CD4-positive, alpha-beta memory T cell (primary cell): ENCODE data around the gene MRPL30. TPM values are rescaled to one million over a fixed set of nuclear protein-coding genes. Genes with fewer than 3 reads are reported as not detected.
A peak's percentile ranks its signal among the peaks of the same experiment; 100 is the strongest.

Experiments used
- CTCF ChIA-PET: fragments of 350-600 bp; sonication (Branson Sonifier 250); formaldehyde crosslinking; loops from one replicate; lab custom pipeline; 2021; ENCODE audit warnings: inconsistent platforms; ENCODE audit not compliant: partially characterized antibody; lab: Charles Lee
- POLR2A ChIA-PET: fragments of 350-600 bp; sonication (Branson Sonifier 250); formaldehyde crosslinking; loops from one replicate; lab custom pipeline; 2021; ENCODE audit not compliant: partially characterized antibody; lab: Charles Lee
- DNase-seq, 5 donors: peaks; one replicate each; pipeline versions ENCODE4 v3.0.0 to v3.0.0-alpha.2; 2020 to 2022; ENCODE audit warnings: mixed read lengths in 1 of 5
- H3K27ac ChIP-seq: one replicate; pipeline ENCODE4 v1.7.0; 2013; ENCODE audit warnings: low read depth, low read length
- H3K27me3 ChIP-seq: 2 replicates; pipeline ENCODE4 v1.7.0; 2013; ENCODE audit warnings: mild to moderate bottlenecking, low read length, moderate library complexity; ENCODE audit not compliant: insufficient read depth
- H3K36me3 ChIP-seq: 2 replicates; pipeline ENCODE4 v1.7.0; 2013; ENCODE audit warnings: mild to moderate bottlenecking, low read length, moderate library complexity; ENCODE audit not compliant: insufficient read depth
- H3K4me1 ChIP-seq: 2 replicates; pipeline ENCODE4 v1.7.0; 2013; ENCODE audit warnings: mild to moderate bottlenecking, low read length, moderate library complexity; ENCODE audit not compliant: insufficient read depth
- H3K4me3 ChIP-seq, 2 donors: one replicate each; pipeline ENCODE4 v1.7.0; 2013; ENCODE audit warnings: low read length in 2 of 2, mild to moderate bottlenecking in 1 of 2
- H3K9me3 ChIP-seq, 2 donors: one replicate each; pipeline ENCODE4 v1.7.0; 2013; ENCODE audit warnings: low read length in 2 of 2, control low read depth in 1 of 2; ENCODE audit not compliant: control insufficient read depth in 1 of 2
- H3K27ac Mint-ChIP-seq, 7 donors: one replicate each; pipeline ENCODE4 v1.8.0; 2020 to 2021; ENCODE audit warnings: mixed read lengths in 7 of 7, mild to moderate bottlenecking in 6 of 7, inconsistent platforms in 3 of 7, moderate library complexity in 3 of 7
- H3K27me3 Mint-ChIP-seq, 2 donors: one replicate each; pipeline ENCODE4 v1.8.0; 2020 to 2021; ENCODE audit warnings: mixed read lengths in 2 of 2
- H3K36me3 Mint-ChIP-seq, 2 donors: one replicate each; pipeline ENCODE4 v1.8.0; 2020 to 2021; ENCODE audit warnings: mixed read lengths in 2 of 2, inconsistent platforms in 1 of 2, mild to moderate bottlenecking in 1 of 2
- H3K4me1 Mint-ChIP-seq, 4 donors: one replicate each; pipeline ENCODE4 v1.8.0; 2020 to 2021; ENCODE audit warnings: mixed read lengths in 4 of 4, mild to moderate bottlenecking in 1 of 4
- H3K4me3 Mint-ChIP-seq, 8 donors: one replicate each; pipeline ENCODE4 v1.8.0; 2020 to 2021; ENCODE audit warnings: mixed read lengths in 8 of 8, mild to moderate bottlenecking in 7 of 8, moderate library complexity in 6 of 8, inconsistent platforms in 3 of 8
- H3K9me3 Mint-ChIP-seq, 8 donors: one replicate each; pipeline ENCODE4 v1.8.0; 2020 to 2021; ENCODE audit warnings: mixed read lengths in 8 of 8, mild to moderate bottlenecking in 5 of 8, inconsistent platforms in 3 of 8, moderate library complexity in 1 of 8
- intact Hi-C: fragments of 100-400 bp; cut with micrococcal nuclease; formaldehyde crosslinking; loops from one replicate; pipeline ENCODE4 v1.15.1; 2023
- polyA plus RNA-seq, 2 donors: library from polyadenylated mRNA; unstranded; fragments of 300-500 nt; fragmentation: Illumina TruSeq; gene quantifications; one replicate each; pipeline ENCODE4 v1.2.3, GENCODE V29; 2021
- total RNA-seq, 2 experiments: library from RNA; stranded (reverse); gene quantifications; one replicate each; pipeline ENCODE4 v1.2.3, GENCODE V29; 2021

Gene MRPL30
- total and polyA plus RNA-seq, 4 experiments from 2014 or later: 12.4 to 22.7 (median 18.6) TPM

DNA sequence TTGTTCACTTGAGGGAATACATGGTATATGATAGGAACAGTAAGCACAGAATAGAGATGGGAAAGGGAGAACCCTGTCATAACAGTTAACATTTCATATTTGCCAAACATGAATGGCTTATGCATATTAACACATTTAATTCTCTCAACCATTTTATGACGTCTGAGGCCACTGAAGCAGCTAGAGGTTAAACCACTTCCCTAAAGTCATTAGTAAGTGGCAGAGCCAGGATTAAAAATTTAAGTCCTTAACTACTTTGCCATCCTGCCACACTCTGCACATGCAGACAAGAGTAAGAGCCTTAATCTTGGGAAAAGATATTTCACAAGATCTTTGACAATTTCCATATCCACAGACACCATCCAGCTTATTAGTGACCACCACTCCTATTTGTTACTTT is 24.1 kb upstream of the MRPL30 start:
- Histone ChIP-seq H3K4me3 (no peak overlapping the region), H3K4me1 (peaks cover 25% of the 10 kb centered on the region), H3K36me3 (peaks cover 6% of the 10 kb centered on the region), H3K27me3 (no peaks in the 10 kb centered on the region), H3K27ac (no peak overlapping the region), H3K9me3 (no peaks in the 10 kb centered on the region)
- ChIA-PET CTCF (interaction anchor here (1.5 to 2.4 kb wide), 2 partner anchors 15 to 180 kb away, joined by 3 to 6 read pairs; partner anchors contain the start of genes C2orf15, EIF5B and TXNDC9), POLR2A (interaction anchor here (0.6 to 6.2 kb wide), 4 partner anchors 11 to 29 kb away, joined by 3 to 112 read pairs (median 22); partner anchors contain the start of genes C2orf15, MITD1 and MRPL30)
- Mint-ChIP-seq H3K9me3 (no peaks in the 10 kb centered on the region), H3K27ac (peak overlapping the region in 5 of 7 donors; percentile 66 to 95 (median 85)), H3K36me3 (peaks cover 29 to 53% of the 10 kb centered on the region in 2 donors), H3K4me1 (peaks cover 10 to 40% (median 38%) of the 10 kb centered on the region in 4 donors), H3K27me3 (no peaks in the 10 kb centered on the region), H3K4me3 (peak overlapping the region in 4 of 8 donors; percentile 22 to 91 (median 65))
- intact Hi-C loops: loop anchor here (10.0 kb wide), 1 partner anchor 1162 kb away; the partner anchor contains the start of gene TMEM131
- no peak for DNase-seq

DNA sequence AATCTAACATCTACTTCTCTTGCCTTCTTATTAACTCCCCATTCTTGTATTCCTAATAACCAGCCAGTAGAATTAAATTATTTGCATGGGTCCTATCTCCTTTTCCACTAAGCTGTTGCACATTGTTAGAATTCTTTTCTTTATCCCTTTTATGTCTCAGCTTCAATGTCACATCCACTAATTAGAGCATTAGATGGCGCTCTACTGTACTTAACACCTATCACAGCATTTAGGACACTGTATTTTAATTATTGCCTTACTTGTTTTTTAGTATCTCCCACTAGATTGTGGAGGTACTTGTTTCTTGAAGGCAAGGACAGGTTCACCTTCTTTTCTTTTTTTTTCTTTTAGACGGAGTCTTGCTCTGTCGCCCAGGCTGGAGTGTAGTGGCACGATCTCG is 22.4 kb upstream of the MRPL30 start:
- Mint-ChIP-seq H3K9me3 (no peaks in the 10 kb centered on the region), H3K27me3 (no peaks in the 10 kb centered on the region), H3K4me1 (peaks cover 10 to 41% (median 39%) of the 10 kb centered on the region in 4 donors), H3K36me3 (peaks cover 34 to 62% of the 10 kb centered on the region in 2 donors), H3K27ac (peak overlapping the region in 4 of 7 donors; percentile 10 to 89 (median 71)), H3K4me3 (peak overlapping the region in 1 of 8 donors; percentile 50)
- Histone ChIP-seq H3K9me3 (no peaks in the 10 kb centered on the region), H3K27me3 (no peaks in the 10 kb centered on the region), H3K4me3 (no peak overlapping the region), H3K27ac (no peak overlapping the region), H3K4me1 (peaks cover 20% of the 10 kb centered on the region), H3K36me3 (peaks cover 12% of the 10 kb centered on the region)
- ChIA-PET CTCF (interaction anchor here (1.5 kb wide), 2 partner anchors 17 to 21 kb away, joined by 3 to 10 read pairs; partner anchors contain the start of gene C2orf15), POLR2A (interaction anchor here (0.7 to 0.9 kb wide), 2 partner anchors 17 to 20 kb away, joined by 3 to 4 read pairs; partner anchors contain the start of gene C2orf15)
- DNase-seq: no peak
- intact Hi-C loops: loop anchor here (10.0 kb wide), 1 partner anchor 1164 kb away; the partner anchor contains the start of gene TMEM131

DNA sequence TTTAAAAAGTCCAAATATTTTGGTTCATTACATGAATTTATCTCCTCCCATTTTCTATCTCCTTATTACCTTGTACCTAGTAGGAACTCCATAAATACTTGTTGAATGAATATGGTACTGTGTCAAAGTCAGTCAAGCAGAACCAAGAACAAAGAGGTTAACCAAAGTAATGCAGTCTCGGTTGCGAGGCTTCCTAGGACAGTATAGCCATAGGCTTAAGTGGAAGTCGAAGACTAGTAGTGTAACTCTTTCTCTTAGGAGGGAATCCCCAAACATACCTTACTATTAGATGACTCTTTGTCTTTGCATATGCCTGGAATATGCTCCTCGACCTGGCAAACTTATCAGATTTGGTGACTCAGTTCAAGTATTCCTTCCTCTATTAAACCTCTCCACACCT is 21.4 kb upstream of the MRPL30 start:
- no peak for DNase-seq
- no peaks in the 10 kb centered on the region for H3K9me3 Mint-ChIP-seq
- no peak overlapping the region for H3K4me3 ChIP-seq
- CTCF ChIA-PET: no interaction called here
- H3K4me1 Mint-ChIP-seq: peaks cover 10 to 39% (median 32%) of the 10 kb centered on the region in 4 donors
- no peaks in the 10 kb centered on the region for H3K27me3 ChIP-seq
- H3K4me1 ChIP-seq: peaks cover 11% of the 10 kb centered on the region
- intact Hi-C loops: loop anchor here (10.0 kb wide), 1 partner anchor 1165 kb away; the partner anchor contains the start of gene TMEM131
- POLR2A ChIA-PET: no interaction called here
- no peak overlapping the region for H3K27ac ChIP-seq
- no peaks in the 10 kb centered on the region for H3K9me3 ChIP-seq
- H3K27me3 Mint-ChIP-seq: no peaks in the 10 kb centered on the region
- H3K4me3 Mint-ChIP-seq: no peak overlapping the region
- peak overlapping the region in 6 of 7 donors; percentile 16 to 85 (median 44) for H3K27ac Mint-ChIP-seq
- H3K36me3 ChIP-seq: peaks cover 12% of the 10 kb centered on the region
- H3K36me3 Mint-ChIP-seq: peaks cover 36 to 61% of the 10 kb centered on the region in 2 donors

DNA sequence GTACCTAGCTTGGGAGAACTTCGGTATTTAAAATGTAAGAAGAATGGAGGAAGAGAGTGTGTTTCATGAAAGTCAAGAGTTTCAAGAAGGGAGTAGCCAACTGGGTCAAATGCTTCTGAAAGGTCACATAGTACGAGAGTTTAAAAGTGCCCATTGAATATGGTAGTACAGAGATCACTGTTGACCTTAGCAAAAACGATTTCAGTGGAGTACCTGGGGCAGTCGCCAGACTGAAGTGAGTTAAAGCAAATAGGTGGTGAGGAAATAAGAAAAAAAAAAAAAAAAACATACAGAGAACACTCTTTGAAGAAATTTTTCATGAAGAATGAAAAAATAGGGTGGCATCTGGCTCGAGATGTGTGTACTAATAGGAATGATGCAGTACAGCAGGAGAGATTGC is 14.8 kb upstream of the MRPL30 start:
- H3K4me3 Mint-ChIP-seq: no peak overlapping the region
- H3K27me3 Mint-ChIP-seq: no peaks in the 10 kb centered on the region
- intact Hi-C loops: no loop called here
- H3K27me3 ChIP-seq: no peaks in the 10 kb centered on the region
- H3K4me1 Mint-ChIP-seq: peaks cover 0 to 12% (median 4%) of the 10 kb centered on the region in 4 donors
- peaks cover 35 to 60% of the 10 kb centered on the region in 2 donors for H3K36me3 Mint-ChIP-seq
- no peaks in the 10 kb centered on the region for H3K4me1 ChIP-seq
- H3K27ac Mint-ChIP-seq: peak overlapping the region in 5 of 7 donors; percentile 20 to 82 (median 45)
- ChIA-PET POLR2A (interaction anchor here (1.2 to 1.7 kb wide), 2 partner anchors 11 to 26 kb away, joined by 3 to 8 read pairs; partner anchors contain the start of genes LIPT1 and TSGA10), CTCF (interaction anchor here (1.2 to 2.1 kb wide), 2 partner anchors 11 to 12 kb away, joined by 4 to 5 read pairs; partner anchors contain the start of genes LIPT1 and TSGA10)
- H3K36me3 ChIP-seq: peaks cover 37% of the 10 kb centered on the region
- H3K9me3 Mint-ChIP-seq: no peaks in the 10 kb centered on the region
- no peak overlapping the region for H3K27ac ChIP-seq
- H3K9me3 ChIP-seq: no peaks in the 10 kb centered on the region
- H3K4me3 ChIP-seq: no peak overlapping the region
- no peak for DNase-seq

DNA sequence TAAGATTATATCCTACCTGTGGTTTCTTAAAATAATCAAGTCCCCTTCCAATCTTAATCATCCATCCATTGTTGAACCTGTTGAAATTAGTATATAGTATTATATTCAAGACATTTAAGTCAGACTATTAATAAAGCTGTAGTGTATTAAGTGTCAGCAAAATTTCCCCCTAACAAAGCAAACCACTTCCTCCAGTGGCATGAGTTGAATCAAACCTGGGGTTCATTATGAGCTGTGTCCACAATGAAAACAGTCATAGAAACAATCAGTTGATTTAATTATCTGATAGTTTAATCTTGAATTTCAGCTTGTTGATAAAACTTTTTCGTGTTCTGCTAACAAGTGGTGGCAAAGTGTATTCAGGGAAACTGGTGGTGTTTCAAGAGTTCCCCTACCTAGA is 11.4 kb upstream of the MRPL30 start:
- H3K27ac ChIP-seq: no peak overlapping the region
- no peak overlapping the region for H3K4me3 ChIP-seq
- H3K27me3 ChIP-seq: no peaks in the 10 kb centered on the region
- Mint-ChIP-seq H3K27ac (peak overlapping the region in 6 of 7 donors; percentile 36 to 78 (median 52)), H3K4me3 (no peak overlapping the region), H3K4me1 (peaks cover 0 to 25% (median 4%) of the 10 kb centered on the region in 4 donors), H3K9me3 (no peaks in the 10 kb centered on the region), H3K27me3 (no peaks in the 10 kb centered on the region), H3K36me3 (peaks cover 30 to 65% of the 10 kb centered on the region in 2 donors)
- ChIA-PET CTCF (interaction anchor here (1.6 to 1.7 kb wide), 2 partner anchors 11 to 29 kb away, joined by 3 to 5 read pairs; partner anchors contain the start of genes MITD1 and MRPL30), POLR2A (interaction anchor here (1.1 to 3.8 kb wide), 2 partner anchors 11 to 15 kb away, joined by 4 to 16 read pairs; partner anchors contain the start of genes LIPT1, MITD1, MRPL30 and TSGA10)
- peaks cover 45% of the 10 kb centered on the region for H3K36me3 ChIP-seq
- intact Hi-C loops: no loop called here
- no peak for DNase-seq
- no peaks in the 10 kb centered on the region for H3K4me1 ChIP-seq
- no peaks in the 10 kb centered on the region for H3K9me3 ChIP-seq

DNA sequence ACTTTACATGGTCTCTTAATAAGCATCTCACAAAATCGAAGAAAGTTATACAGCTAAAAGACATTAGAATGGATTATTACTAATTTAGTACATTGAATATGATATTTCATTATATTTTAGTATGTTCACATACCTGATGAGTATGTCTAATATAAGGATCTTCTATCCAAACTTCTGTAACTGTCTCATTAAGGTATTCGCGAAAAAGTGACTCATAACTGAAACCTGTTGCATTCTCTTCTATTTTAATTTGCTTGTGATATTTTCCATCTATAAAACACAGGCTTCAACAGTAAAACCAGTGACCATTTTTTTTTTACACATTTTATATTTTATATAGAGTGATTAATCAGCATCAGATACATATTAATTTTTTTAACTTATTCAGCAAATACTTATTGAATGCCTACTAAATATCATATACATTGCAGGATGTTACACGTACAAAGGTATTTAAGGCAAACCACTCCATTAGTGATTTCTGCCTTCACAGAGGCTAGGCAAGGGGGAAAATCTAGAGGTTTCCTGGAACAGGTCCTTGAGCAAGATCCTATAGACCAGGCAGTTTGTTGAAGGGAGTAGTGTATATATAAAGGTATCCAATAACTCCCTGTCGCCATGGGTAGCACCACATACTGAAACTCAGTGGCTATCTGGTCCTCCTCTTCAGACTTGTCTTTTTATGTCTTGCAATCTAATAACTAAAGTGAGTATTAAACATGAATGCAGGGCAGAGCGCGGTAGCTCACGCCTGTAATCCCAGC is 9.4 kb upstream of the MRPL30 start:
- Histone ChIP-seq H3K4me1 (no peaks in the 10 kb centered on the region), H3K36me3 (peaks cover 39% of the 10 kb centered on the region), H3K27ac (no peak overlapping the region), H3K9me3 (no peaks in the 10 kb centered on the region), H3K27me3 (no peaks in the 10 kb centered on the region), H3K4me3 (no peak overlapping the region)
- CTCF ChIA-PET: no interaction called here
- Mint-ChIP-seq H3K4me1 (peaks cover 12 to 34% (median 13%) of the 10 kb centered on the region in 4 donors), H3K27me3 (no peaks in the 10 kb centered on the region), H3K9me3 (no peaks in the 10 kb centered on the region), H3K27ac (peak overlapping the region in 3 of 7 donors; percentile 23 to 68 (median 68)), H3K36me3 (peaks cover 22 to 64% of the 10 kb centered on the region in 2 donors), H3K4me3 (no peak overlapping the region)
- no peak for DNase-seq
- POLR2A ChIA-PET: interaction anchor here (1.0 kb wide), 1 partner anchor 16 kb away, joined by 3 read pairs; the partner anchor contains the start of gene LIPT1
- intact Hi-C loops: no loop called here
